Retinal pigment epithelial cell (primary cell): Measurements from ENCODE around the gene BCLAF3.

ENCODE experiments used
- DNase-seq: peaks from one replicate; pipeline ENCODE4 v3.0.0-alpha.2; 2010; ENCODE audit warnings: low read depth
- H3K4me3 ChIP-seq: 2 replicates; pipeline ENCODE4 v1.5.1; 2011; ENCODE audit warnings: mild to moderate bottlenecking, low read length, control low read depth, moderate library complexity
- TF ChIP-seq, protein P1 (sequence below): conservative IDR thresholded peaks from 2 replicates; pipeline ENCODE4 v1.5.1; 2011; ENCODE audit warnings: low read depth, low read length, control low read depth, inconsistent platforms

The BCLAF3 gene

GRCh38 chrX:20005883-20006282 lies 15.0 kb upstream of the BCLAF3 start:
- no peak overlapping the region for H3K4me3 ChIP-seq
- DNase-seq, result no peak
- TF ChIP-seq, protein P1, sequence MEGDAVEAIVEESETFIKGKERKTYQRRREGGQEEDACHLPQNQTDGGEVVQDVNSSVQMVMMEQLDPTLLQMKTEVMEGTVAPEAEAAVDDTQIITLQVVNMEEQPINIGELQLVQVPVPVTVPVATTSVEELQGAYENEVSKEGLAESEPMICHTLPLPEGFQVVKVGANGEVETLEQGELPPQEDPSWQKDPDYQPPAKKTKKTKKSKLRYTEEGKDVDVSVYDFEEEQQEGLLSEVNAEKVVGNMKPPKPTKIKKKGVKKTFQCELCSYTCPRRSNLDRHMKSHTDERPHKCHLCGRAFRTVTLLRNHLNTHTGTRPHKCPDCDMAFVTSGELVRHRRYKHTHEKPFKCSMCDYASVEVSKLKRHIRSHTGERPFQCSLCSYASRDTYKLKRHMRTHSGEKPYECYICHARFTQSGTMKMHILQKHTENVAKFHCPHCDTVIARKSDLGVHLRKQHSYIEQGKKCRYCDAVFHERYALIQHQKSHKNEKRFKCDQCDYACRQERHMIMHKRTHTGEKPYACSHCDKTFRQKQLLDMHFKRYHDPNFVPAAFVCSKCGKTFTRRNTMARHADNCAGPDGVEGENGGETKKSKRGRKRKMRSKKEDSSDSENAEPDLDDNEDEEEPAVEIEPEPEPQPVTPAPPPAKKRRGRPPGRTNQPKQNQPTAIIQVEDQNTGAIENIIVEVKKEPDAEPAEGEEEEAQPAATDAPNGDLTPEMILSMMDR, result no peak

DNA sequence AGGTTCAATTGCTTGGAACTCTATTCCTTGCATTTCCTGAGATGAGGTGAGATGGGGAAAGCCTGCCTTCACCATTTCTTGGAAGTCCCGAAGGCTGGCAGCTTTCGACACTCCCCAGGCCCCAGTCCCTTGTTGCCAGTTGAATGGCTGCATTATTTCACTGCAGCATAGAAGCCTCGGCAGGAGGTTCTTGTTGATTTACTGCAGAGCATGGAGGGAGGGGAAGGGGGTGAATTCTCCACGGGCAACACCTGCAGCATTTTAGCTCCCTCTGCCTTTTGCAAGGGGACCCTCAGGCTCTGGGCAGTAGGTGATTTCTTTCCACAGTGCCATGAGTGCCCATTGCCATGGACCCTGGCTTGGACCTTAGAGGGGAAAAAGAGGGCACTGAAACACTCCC lies 10.7 kb upstream of the BCLAF3 start:
- no peak overlapping the region for H3K4me3 ChIP-seq
- no peak for DNase-seq
- TF ChIP-seq, protein P1, result no peak

- peak overlapping the region; percentile 35 for H3K4me3 ChIP-seq
- no peak for DNase-seq
- TF ChIP-seq, protein P1, result no peak
Observed at GRCh38 chrX:19991350-19991718, 473 bp upstream of the BCLAF3 start.

GRCh38 chrX:19990151-19990555 lies 708 bp downstream of the BCLAF3 start:
- DNase-seq, result no peak
- peak overlapping the region; percentile 65 for H3K4me3 ChIP-seq
- TF ChIP-seq, protein P1, result no peak

DNA sequence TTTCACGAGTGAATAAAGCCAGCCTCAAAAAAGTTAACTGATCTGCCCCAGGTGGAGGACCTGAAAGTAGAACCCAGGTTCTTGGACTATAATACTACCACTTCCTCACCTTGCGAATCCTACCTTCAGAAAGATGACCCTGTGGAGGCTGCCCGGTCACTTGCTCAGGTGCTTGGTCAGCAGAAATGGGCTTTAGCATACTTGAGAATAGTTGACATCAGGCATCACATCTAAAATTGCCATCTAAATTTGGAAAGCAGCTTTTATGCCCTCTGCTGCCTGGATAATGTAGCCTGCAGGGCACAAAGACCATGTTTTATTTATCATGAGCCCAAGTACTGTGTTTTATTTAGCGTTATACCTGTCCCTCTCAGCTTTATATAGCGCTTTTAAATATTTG lies 3.0 kb downstream of the BCLAF3 start:
- H3K4me3 ChIP-seq, result no peak overlapping the region
- TF ChIP-seq, protein P1, result no peak
- no peak for DNase-seq

DNA sequence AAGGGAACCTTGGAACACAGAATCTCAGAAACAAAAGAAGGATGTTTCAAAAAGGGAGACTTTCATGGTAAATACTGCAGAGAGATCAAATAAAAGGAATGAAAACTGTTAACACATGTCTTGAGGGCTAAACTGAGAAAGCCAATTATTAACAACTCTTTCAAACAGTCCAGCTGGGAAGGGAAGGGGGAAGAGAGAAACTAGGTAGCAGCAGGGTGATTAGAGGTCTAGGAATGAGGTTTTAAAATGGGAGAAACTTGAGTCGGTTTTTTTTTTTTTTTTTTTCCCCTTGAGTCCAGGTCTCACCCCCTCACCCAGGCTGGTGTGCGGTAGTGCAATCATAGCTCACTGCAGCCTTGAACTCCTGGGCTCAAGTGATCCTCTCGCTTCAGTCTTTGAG lies 4.3 kb downstream of the BCLAF3 start:
- TF ChIP-seq, protein P1, result no peak
- no peak for DNase-seq
- no peak overlapping the region for H3K4me3 ChIP-seq

DNA sequence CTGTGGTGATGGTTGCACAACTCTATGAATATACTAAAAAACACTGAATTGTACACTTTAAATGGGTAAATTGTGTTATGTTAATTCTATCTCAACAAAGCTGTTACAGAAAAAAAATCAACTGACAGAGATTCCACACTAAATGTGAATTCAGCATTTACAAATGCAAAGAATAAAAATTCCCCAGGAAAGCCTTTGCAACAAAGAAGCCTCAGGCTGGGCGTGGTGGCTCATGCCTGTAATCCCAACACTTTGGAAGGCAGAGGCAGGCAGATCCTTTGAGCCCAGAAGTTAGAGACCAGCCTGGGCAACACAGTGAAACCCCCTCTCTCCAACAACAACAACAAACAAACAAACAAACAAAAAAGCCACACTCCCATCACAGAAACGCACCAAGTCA lies 8.9 kb downstream of the BCLAF3 start:
- H3K4me3 ChIP-seq, result no peak overlapping the region
- TF ChIP-seq, protein P1, result no peak

More for the DNA sequence above, 8.9 kb downstream of the BCLAF3 start:
- no peak for DNase-seq
